Stimulated activated CD4-positive, alpha-beta T cell treated with anti-CD3 and anti-CD28 coated beads, Interleukin-1b, Interleukin-23, amount 100 ng/mL, for 4 hours (primary cell): Measurements from ENCODE around the gene PCSK6.

Source experiments
- DNase-seq, 2 donors: peaks; one replicate each; pipeline ENCODE4 v3.0.0-alpha.2; 2020; ENCODE audit warnings: low read depth in 2 of 2

PCSK6 gene

DNA sequence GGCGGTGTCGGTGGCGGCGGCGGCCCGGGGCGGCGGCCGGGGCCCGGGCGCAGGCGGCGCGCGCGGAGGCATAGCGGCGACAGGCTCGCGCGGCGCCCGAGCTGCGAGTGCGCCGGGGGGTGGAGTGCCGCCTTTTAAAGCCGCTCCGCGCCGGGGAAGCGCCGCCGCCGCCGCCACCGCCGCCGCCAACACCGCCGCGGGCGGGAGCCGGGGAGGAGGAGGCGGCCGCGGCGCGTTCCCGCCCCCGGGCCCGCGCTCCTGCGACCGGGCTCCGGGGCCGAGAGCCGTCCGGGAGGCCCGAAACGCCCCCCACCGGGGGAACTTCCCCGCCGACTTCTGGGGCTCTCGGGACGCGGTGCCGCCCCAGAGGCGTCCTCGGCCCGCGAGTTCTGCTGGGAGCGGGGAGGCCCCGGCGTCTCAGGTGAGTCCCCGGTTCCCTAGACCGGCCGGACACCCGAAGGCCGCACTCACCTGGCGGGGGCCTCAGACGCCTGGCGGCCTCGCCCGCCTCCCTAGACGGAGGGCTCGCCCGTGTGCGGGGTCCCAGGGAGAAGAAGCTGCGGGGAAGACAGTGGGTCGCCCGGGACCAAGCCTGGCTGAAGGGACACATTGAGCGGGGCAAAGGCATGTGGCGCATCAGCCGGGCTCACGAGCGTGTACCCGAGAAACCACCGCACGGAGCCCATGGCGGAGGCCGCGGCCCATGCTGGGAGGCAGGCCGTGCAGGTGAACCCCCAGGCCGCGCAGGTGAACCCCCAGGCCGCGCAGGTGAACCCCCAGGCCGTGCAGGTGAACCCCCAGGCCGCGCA lies at the start of gene PCSK6:
PCSK6 (minus strand) TSS at position 109 of the 809 bp plus-strand sequence; CDS start at position 72, 37 bp downstream.
- no peak for DNase-seq

DNA sequence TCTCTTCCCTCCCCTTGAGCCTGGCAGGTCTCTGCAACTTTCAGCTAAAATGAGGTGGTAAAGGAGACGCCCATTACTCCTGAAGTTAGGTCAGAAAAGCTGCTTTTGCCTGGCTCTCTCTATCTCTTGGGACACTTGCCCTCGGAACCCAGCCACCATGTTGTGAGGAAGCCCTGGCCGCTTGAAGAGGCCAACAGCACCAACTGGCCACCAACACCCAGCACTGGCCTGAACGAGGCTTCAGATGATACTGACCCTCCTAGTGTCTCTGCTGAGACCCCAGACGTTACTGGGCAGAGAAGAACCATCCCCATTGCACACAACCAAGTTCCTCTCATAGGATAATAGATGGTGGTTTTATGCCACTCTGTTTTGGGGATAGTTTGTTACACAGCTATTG lies 49.5 kb upstream of the PCSK6 start:
- no peak for DNase-seq

DNA sequence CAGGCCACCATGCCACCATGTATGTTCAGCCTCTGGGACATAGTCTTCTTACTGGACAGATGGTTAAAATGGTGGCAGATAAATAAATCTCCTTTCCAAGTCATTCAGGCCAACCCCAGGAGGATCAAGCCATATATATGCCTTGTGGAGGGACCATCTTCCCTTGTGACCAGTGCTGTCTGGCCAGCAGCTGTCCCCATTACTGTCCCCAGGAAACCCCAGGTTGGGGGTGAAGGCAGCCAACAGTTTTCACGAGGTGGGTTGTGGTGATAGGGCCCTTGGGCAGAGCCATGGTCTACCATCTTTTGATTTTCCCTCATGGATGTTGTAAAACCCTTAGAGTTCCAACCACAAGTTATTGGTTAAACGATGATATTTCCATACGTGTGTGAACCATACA lies 48.7 kb upstream of the PCSK6 start:
- DNase-seq, result no peak

DNA sequence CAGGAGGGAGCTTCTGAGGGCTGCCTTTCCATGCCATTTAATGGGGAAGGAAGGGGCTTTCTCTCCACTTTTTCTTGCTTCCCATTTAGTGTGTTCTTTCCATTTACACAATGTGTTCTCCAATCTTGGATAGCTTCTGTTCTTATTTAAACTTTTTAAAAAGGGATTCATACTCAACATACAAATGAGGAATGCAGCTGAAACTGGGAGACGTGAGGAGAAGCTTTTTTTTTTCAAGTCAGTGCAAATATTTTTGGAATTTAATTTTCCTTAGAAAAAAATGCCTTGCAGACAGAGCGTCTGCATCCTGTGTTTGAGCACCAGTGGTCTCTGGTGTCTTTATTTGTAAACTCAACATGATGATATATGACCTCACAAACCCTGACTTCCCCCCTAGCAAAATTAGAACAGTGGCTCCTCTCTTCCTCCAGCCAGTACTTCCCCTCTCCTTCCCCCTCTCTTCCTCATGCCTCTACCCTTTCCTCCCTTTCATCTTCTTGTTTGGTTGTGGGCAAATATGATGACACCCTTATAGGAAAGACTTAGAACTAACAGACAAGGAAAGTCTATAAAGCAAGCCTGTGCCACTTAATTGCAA lies 48.1 kb upstream of the PCSK6 start:
- DNase-seq, result no peak

DNA sequence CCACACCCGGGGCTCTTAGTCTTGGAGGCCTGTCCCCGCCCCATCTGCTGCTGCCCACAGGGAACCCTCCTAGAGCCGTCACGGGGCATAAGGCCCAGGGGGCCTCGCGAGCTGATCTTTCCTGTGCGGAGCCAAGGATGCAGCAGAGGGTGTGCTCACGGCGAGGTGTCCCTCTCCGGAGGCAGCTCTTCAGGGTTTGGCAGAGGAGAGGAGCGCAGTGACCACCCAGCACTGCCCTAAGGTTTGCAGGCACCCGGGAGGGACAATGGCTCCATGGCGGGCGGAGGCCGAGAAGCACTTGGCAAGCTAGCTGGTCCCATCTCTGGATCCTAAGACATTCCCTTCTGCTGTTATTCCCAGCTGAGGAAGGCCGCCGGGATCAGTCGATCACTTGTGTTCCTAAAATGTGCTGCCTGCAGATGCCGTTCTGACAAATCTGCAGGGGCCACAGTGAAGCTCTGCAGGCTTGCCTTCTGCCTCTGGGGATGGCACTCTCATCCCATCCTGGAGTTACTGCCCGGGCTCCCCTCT lies 47.4 kb upstream of the PCSK6 start:
- DNase-seq, result no peak

DNA sequence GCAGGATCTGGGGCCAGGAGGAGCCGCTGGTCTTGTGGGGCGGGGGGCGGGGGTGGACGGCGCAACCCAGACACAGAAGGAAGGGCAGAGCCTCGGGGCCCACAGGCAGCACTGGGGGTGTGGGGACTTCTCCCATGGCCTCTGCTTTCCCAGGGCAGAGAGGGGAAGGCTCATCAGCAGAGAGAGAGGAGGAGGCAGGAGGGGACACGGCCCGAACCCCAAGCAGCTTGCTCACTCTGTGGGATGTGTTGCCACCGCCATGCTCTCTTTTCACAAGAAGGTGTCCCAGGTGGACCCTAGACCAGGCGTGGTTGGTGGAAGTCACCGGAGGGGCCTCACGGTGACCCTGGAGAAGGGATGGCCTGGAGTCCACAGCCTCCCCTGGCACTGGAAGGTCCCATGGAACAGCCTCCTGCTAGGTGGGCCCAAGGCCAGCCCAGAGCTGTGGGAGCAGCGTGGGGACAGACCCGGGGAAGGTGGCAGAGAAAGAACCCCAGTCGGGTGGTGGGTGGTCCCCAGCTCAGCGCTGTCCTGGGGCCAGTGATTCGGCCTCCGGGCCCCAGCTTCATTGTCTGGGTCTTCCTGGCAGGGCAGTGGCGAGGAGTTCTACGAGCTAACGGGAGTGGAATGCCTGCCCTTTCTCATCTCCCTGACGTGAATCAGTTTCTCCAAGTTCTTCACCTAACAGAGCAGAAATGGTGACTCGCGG lies 46.8 kb upstream of the PCSK6 start:
- DNase-seq, result no peak

DNA sequence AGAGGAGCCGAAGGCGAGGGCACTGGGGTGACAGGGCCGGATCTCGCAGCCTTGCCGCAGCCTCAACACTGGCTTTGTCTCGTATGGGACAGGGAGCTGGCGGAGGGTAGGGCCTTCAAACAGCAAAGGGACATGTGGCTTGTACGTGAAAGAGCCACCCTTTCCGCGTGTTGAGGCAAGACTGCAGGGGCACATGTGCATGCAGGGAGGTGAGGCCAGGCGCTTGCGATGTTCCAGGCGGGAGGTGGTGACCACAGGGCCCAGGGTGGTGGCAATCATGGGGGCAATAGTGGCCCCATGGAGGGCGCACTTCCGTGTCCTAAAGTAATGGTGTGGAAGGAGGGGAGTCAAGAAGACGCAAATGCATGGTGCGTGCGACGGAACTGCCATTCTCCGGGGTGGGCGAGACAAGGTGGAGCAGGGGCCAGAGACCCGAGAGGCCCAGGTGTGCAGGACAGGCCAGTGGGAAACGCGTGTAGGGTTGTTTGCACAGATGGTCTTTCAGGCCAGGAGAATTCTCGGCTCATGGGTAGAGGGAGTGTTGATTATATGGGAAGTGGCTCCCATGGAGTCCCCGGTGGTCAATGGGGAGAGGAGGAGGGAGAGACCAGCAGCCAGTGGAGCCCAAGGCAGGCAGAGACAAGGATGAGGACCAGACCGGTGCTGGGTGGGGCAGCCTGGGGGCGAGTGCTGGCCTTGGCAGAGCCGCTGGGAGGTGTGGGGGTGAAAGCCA lies 45.8 kb upstream of the PCSK6 start:
- no peak for DNase-seq

DNA sequence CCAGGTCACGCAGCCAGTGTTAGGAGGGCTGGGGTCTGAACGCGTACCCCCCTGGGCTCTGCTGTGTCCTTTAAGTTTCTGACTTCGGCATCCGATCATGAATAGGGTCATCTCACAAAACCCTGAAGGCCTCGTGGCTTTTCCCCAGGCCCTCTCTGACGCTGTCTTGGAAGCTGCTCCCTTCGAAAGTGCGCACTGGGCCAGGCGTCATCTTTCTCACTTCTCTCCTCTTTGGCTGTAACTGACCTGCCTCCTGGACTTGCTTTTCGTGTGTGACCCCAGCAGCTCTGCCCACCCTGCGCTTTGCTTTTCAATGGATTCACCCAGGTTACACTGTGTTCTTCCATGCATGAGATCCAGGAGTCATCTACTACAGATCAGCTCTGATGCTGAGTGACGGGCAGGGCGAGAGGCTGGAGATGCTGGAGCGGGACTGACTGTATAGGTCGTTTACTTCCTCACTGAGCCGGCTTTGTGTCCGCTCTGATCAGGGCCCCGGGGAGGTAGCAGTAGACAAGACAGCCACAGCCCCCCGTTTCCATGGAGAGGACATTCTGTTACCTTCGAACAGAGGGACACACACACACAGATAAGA lies 45.0 kb upstream of the PCSK6 start:
- DNase-seq, result no peak

DNA sequence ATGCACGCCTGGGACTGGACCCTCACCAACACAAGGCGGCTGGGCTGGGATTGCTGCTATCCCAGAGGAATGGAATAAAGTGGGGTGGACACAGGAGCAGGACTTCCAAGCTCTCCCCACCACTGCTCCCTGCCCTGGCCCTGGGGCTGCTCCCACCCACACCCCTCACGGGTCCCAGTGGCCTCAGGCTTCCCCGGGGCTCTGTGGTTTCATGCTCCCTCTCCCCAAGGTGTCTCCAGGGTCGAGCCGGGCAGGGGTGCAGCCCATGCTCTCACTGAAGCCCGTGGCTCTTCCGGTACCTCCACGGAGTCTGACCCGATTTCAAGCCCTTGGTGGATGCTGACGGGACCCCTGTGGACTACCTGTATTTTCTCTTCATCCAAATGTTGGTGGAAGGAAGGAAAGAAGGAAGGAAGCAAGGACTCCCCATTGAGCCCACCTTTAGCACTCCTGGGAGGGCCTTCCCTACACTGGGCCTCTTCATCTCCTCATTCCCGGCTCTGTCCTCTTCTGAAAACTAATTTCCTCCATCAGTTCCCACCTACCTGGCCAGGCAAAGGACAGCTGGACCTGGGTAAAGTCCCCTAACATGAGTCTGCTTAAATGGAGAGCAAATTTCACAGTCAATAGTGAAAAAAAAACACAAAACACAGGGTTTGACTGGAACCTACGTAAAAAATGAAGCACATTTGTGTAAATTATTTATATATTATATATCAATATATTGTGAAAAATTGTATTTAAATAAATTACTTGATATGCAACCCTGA lies 44.0 kb upstream of the PCSK6 start:
- no peak for DNase-seq

DNA sequence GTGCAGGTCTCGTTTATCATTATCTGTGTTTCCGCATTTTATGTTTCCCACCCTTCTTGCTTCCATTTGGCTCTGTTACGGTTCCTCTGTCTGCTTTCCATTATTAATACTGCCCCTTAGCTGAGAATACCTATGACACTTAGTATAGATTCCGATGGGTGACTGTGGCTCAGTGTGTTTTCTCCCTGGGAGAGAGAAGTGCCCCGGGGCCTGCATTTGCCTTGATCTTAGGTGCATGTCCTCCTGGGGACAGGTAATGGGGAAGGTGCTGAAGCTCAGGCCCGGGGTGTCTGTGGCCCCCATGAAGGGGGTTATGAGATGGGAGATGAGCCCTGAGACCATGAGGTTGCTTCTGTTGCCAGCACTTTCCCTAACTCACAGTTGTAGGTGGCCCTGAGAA lies 43.4 kb upstream of the PCSK6 start:
- no peak for DNase-seq

DNA sequence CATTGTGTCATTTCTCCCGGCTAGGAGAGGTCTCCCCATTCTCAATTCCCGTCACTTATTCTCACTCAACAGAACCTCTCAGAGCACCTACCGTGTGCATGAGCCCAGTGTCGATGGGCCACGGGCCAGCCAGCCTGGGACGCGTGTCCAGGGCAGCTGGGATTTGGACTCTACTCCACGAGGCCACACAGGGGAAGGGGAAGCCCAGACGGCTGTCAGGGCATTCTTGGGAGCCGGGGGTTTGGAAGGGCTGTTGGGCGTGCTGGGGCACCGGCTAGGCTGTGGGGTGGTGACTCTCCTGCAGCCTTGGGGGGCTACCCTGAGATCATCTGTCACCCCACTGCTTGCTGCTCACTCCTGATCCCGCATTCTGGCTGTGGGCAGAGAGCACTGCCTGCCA lies 41.7 kb upstream of the PCSK6 start:
- no peak for DNase-seq

DNA sequence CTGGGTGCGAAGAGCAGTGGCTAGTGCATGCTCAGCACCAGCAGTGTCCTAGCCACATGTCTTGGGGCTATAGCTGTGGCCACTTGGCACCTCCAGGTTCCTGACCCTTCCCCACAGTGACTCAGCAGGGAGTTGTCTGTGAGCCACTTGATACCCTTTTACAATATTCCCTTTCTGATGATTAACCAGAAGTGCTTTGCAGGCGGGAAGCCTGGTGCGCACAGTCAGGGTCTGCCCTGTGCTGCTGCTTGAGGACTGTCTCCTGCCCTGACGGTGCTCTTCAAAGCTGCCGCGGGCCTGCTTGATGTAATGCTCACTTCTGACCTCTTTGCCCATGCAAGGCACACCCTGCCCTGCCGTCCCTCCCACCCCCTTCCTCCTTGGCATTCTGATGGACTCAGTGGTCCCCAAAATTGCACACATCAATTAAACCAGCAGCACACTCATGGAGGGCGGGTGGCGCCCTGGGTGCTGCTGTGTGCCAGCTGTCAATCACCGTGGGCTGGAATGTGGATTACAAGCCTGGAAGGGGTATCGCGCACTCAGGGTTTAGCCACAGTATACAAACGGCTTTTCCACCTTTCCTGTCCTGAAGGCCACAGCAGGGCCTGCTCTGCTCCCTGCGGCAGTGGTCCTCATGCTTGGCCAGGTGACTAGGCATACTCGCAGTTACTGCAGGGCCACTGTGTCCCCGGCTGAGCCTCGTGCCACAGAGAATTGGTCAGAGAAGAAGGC lies 40.9 kb upstream of the PCSK6 start:
- DNase-seq, result no peak

DNA sequence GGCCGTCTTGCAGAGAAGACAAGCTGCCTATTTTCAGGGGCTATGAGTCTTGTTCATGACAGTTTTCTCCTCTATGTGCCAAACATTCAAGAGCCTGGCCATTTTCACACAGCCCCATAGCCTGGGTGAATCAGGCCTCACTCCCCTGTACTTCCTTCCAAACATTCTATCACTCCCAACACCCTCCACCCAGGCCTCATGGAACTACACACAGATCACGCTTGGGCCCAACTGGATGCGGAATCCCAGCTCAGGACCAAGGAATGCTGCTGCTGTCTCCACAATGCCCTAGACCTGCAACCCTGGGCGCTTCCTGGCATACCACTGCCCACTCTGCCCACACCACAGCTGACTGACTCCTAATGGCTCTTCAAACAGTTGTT lies 39.4 kb upstream of the PCSK6 start:
- DNase-seq, result no peak

DNA sequence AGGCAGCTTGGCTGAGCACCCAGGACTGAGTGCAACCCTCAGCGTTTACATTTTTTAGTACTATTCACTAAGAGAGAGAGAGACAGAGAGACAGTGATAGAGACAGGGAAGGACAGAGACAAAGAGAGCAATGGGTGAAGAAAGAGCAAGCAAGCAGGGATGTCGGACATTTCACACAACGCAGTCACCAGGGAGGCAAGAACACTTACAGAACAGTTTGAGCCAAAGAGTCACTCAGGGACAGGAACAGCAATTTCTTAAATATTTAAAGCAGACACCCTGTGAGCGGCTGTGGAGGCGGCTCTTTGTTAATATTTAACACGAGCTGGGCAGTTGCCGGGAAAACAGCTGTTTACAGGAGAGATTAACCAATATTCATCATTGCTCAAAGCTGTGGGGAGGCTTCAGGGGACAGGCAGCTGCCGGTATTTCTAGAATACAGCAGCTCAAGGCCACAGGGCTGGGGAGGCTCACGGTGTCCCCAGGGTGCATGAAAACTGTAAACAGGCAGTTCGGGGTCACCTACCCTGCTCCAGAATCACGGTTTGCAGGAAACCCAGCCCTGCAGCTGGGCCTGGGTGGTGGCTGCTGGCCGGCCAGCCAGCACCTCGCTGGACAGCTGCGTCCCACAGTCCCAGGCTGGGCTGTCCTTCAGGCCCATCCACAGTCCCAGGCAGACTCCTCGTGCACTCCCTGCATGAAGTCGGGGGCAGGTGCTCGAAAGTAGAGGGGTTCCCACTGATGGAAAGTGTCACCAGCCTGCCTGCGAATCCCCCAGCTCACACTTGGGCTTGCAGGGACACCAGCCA lies 38.8 kb upstream of the PCSK6 start:
- DNase-seq, result no peak

DNA sequence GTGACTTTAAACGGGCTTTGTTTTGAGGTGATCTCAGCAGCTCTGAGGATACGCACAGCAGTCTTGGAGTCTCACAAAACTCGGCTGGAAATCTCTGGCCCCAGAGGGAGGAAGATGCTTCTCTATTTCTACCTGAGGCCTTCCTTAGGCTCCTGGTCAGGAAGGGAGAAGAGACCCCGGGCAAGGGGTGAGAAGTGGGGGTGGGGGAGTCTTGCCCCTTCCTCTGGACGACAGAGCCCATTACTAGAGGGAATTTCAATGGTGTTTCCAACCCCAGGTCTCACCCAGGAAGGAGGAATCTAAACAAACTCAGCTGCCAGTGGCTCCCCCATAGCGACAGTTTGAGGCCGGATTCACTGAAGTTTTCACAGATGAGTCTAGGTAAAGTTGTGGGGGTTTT lies 37.4 kb upstream of the PCSK6 start:
- DNase-seq, result no peak

DNA sequence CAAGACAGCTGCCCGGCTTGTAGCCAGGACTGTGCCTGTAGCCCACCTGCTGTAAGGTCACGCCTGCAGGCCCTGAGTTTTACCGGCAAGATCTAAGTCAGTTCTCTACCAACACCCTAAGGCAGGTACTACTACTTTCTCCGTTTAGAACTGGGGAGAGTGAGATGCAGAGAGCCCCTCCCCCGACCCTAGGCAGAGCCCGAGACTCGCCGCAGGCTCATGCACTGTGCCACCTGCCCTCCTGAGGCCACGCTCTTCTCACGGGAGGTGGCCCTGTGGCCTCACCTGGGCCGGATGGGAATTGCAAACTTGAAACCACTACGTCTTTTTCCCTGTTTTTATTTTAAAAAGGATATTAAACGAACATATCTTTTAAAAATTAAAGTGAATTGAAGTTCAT lies 36.9 kb upstream of the PCSK6 start:
- no peak for DNase-seq

DNA sequence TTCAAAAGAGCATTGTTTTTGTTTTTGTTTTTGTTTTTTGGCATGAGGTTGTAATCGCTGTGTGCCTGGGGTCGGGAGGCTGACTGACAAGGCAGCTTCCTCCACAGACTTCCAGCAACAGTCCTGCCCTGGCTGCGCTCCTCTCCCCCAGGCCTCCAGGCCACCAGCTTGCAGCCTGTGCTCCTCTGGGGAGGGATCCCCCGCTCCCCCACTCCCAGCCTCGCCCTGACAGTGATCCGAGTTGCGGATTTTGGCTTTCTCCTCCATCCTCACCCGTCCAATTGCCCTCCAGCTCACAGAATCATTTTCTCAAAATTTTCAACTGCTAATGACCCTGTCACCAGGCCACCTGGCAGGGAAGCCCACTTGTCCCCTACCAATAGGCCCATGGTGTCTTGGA lies 36.5 kb upstream of the PCSK6 start:
- no peak for DNase-seq

DNA sequence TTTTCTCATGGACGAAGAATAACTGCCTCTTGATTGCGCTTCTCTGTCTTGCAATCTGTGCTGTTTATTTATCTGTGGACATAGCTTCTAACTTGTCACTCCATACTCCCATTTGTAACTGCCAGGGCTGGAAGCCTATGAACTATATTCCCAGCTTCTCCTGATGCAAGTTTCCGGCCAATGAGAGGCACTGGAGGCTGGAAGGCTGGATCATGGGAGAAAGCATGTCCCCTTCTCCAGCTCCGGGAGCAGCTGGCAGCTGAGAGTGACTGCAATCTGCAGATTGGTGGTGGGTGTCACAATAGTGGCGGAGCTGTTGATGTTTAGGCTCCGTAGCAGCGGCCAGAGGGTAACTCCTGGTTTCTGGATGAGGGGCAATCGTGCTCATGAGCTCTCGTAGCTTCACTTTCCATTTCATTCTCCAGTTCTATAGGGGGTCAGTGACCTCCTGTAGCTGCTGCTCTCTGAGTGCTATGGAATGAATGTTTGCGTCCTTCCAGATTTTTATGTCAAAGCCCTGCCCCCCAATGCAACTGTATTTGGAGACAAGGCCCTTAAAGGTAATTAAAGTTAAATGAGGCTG lies 35.7 kb upstream of the PCSK6 start:
- DNase-seq, result no peak

DNA sequence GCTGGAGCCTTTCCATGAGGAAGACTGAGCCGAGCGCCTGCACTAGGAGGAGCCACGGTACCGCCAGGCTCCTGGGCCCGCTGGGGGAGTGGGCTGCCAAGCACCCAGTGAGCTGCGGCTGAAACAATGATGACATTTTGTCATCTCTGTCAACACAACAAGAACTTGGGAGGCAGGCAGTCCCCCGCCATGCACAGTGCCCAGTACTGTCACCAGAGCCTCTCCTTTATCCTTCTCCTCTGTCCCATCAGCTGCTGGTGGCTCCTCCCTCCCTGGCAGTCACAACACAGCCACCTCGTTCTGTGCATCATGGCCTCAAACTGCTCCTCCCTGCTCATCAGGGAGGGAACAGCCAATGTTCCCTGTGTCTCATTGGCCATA lies 34.0 kb upstream of the PCSK6 start:
- no peak for DNase-seq
